Upper lobe of left lung (tissue), 6 donors: ENCODE data around the gene KIAA1958. TPM values are rescaled to one million over a fixed set of nuclear protein-coding genes. Genes with fewer than 3 reads are reported as not detected.

Source experiments
- ATAC-seq, 2 donors: fragments of 200-7000 bp; cut with Tn5 transposase; one replicate each; pipeline ENCODE4 v1.9.1; 2022; ENCODE audit warnings: mild to moderate bottlenecking in 2 of 2, moderate library complexity in 2 of 2; ENCODE audit not compliant: low FRiP score in 2 of 2
- DNase-seq, 2 donors: peaks; one replicate each; pipeline ENCODE4 v3.0.0-alpha.2; 2019 to 2020
- H3K27ac ChIP-seq, 4 donors: fragments of 200-600 bp; sonication (generic); one replicate each; pipeline ENCODE4 v1.5.1; 2016 to 2019
- H3K27me3 ChIP-seq, 4 donors: fragments of 200-600 bp; sonication (generic); one replicate each; pipeline ENCODE4 v1.5.1; 2017 to 2019
- H3K36me3 ChIP-seq, 4 donors: fragments of 200-600 bp; sonication (generic); one replicate each; pipeline ENCODE4 v1.5.1; 2016 to 2019
- H3K4me1 ChIP-seq, 4 donors: fragments of 200-600 bp; sonication (generic); one replicate each; pipeline ENCODE4 v1.5.1; 2018 to 2019
- H3K4me3 ChIP-seq, 4 donors: fragments of 200-600 bp; sonication (generic); one replicate each; pipeline ENCODE4 v1.5.1; 2017 to 2019; ENCODE audit warnings: mild to moderate bottlenecking in 2 of 4, moderate library complexity in 1 of 4
- H3K9me3 ChIP-seq, 4 donors: fragments of 200-600 bp; sonication (generic); one replicate each; pipeline ENCODE4 v1.5.1; 2018 to 2019
- CTCF ChIP-seq, 6 experiments: fragments of 450-650 bp in 4 of 6; fragments of 200-600 bp in 2 of 6; sonication (generic) in 2 of 6; IDR thresholded peaks; one replicate each; pipeline ENCODE4 v1.5.1; 2016 to 2019; ENCODE audit warnings: antibody characterized with exemption in 6 of 6
- EP300 ChIP-seq, 4 donors: sonication (generic); formaldehyde crosslinking; IDR thresholded peaks; one replicate each; pipeline ENCODE4 v1.5.1; 2017; ENCODE audit warnings: antibody characterized with exemption in 4 of 4, control low read depth in 2 of 4
- POLR2A ChIP-seq, 4 donors: fragments of 450-650 bp; IDR thresholded peaks; one replicate each; pipeline ENCODE4 v1.5.1; 2016 to 2017; ENCODE audit warnings: antibody characterized with exemption in 4 of 4, mild to moderate bottlenecking in 2 of 4
- POLR2AphosphoS5 ChIP-seq, 2 donors: sonication (generic); formaldehyde crosslinking; IDR thresholded peaks; one replicate each; pipeline ENCODE4 v1.5.1; 2017; ENCODE audit warnings: antibody characterized with exemption in 2 of 2
- WGBS, 2 donors: methylation state at CpG; one replicate each; pipeline ENCODE4 v1.1.5; 2017 to 2018; 5-methylcytosine and 5-hydroxymethylcytosine counted together
- total RNA-seq, 6 donors: library from RNA; depleted of rRNA in 4 of 6; stranded (reverse); fragments of >200 nt in 4 of 6; gene quantifications; one replicate each; pipeline versions ENCODE4 v1.1.0 to v1.2.1, GENCODE V29; 2016 to 2021
- donor health status: DM: no; HTN: no; CAD: no; lungs with moderate emphysema.
- donor health status: DM: no; HTN: yes; CAD: no; lungs with severe emphysema.

Gene KIAA1958
- total RNA-seq, 6 donors from 2014 or later = 9.2 to 21.1 (median 14.2) TPM

GRCh38 chr9:112516769-112517168 is 30.1 kb downstream of the KIAA1958 start:
- Histone ChIP-seq H3K27me3 (no peaks in the 10 kb centered on the region), H3K36me3 (no peaks in the 10 kb centered on the region), H3K9me3 (no peaks in the 10 kb centered on the region), H3K4me1 (no peaks in the 10 kb centered on the region), H3K27ac (no peak overlapping the region), H3K4me3 (no peak overlapping the region)
- DNase-seq (no peak), ATAC-seq (no peak)
- TF ChIP-seq POLR2AphosphoS5 (IDR thresholded peaks at IDR 0.05) (no peak), POLR2A (IDR thresholded peaks at IDR 0.05) (no peak), CTCF (IDR thresholded peaks at IDR 0.05) (no peak), EP300 (IDR thresholded peaks at IDR 0.05) (no peak)
- 88 to 100% methylated on average over 2 of the region's 2 CpGs for WGBS, 2 donors

- DNase-seq (no peak), ATAC-seq (no peak)
- 89 to 97% methylated on average over 1 of the region's 1 CpG for WGBS, 2 donors
- H3K27ac ChIP-seq = no peak overlapping the region
- H3K27me3 ChIP-seq = no peaks in the 10 kb centered on the region
- no peaks in the 10 kb centered on the region for H3K9me3 ChIP-seq
- no peak overlapping the region for H3K4me3 ChIP-seq
- H3K4me1 ChIP-seq = no peaks in the 10 kb centered on the region
- TF ChIP-seq POLR2AphosphoS5 (IDR thresholded peaks at IDR 0.05) (no peak), POLR2A (IDR thresholded peaks at IDR 0.05) (no peak), EP300 (IDR thresholded peaks at IDR 0.05) (no peak), CTCF (IDR thresholded peaks at IDR 0.05) (no peak)
- H3K36me3 ChIP-seq = no peaks in the 10 kb centered on the region
Observed at GRCh38 chr9:112520069-112520468, 33.4 kb downstream of the KIAA1958 start.

- TF ChIP-seq EP300 (IDR thresholded peaks at IDR 0.05) = no peak
Observed at GRCh38 chr9:112520656-112521055, 34.0 kb downstream of the KIAA1958 start.

GRCh38 chr9:112526973-112527372 is 40.3 kb downstream of the KIAA1958 start:
- no peaks in the 10 kb centered on the region for H3K36me3 ChIP-seq
- ATAC-seq (no peak), DNase-seq (no peak)
- H3K4me1 ChIP-seq = peaks cover 0 to under 1% (median 0%) of the 10 kb centered on the region in 4 donors
- TF ChIP-seq POLR2A (IDR thresholded peaks at IDR 0.05) = no peak
- no peak for TF ChIP-seq CTCF (IDR thresholded peaks at IDR 0.05)
- no peak for TF ChIP-seq EP300 (IDR thresholded peaks at IDR 0.05)
- no peak for TF ChIP-seq POLR2AphosphoS5 (IDR thresholded peaks at IDR 0.05)
- H3K27me3 ChIP-seq = no peaks in the 10 kb centered on the region
- no peak overlapping the region for H3K27ac ChIP-seq
- WGBS, 2 donors = 61 to 91% methylated on average over 1 of the region's 1 CpG
- no peak overlapping the region for H3K4me3 ChIP-seq
- no peaks in the 10 kb centered on the region for H3K9me3 ChIP-seq

More at GRCh38 chr9:112520656-112521055, 34.0 kb downstream of the KIAA1958 start:
- Histone ChIP-seq H3K4me1 (no peaks in the 10 kb centered on the region), H3K27me3 (no peaks in the 10 kb centered on the region), H3K27ac (no peak overlapping the region), H3K4me3 (no peak overlapping the region), H3K9me3 (no peaks in the 10 kb centered on the region), H3K36me3 (no peaks in the 10 kb centered on the region)
- DNase-seq = no peak
- WGBS, 2 donors = 57 to 58% methylated on average over 3 of the region's 3 CpGs
- no peak for ATAC-seq

DNA sequence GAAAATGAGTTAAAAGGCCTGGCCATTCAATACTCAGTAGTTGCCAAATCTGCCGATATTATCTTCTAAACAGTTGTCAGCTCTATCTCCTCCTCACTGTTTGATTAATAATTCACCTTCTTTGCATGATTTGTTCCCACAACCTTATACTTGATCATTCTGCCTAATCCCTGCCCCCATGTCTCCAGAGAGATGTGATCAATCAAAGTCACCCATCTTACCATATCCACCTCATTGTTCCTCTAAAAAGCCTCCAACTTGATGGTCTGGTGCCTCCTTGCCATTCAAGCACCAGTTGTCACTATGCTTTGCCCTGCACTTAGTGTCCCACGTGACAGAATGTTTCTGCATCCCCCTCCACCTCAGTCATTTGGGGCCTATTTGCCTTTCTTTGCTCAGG is 41.3 kb downstream of the KIAA1958 start:
- ATAC-seq (no peak), DNase-seq (no peak)
- Histone ChIP-seq H3K27ac (no peak overlapping the region), H3K27me3 (no peaks in the 10 kb centered on the region), H3K36me3 (no peaks in the 10 kb centered on the region), H3K9me3 (no peaks in the 10 kb centered on the region), H3K4me3 (no peak overlapping the region), H3K4me1 (peaks cover 0 to 8% (median 0%) of the 10 kb centered on the region in 4 donors)
- WGBS, 2 donors = 72 to 79% methylated on average over 2 of the region's 2 CpGs
- TF ChIP-seq EP300 (IDR thresholded peaks at IDR 0.05) = no peak
- no peak for TF ChIP-seq POLR2A (IDR thresholded peaks at IDR 0.05)
- no peak for TF ChIP-seq CTCF (IDR thresholded peaks at IDR 0.05)
- no peak for TF ChIP-seq POLR2AphosphoS5 (IDR thresholded peaks at IDR 0.05)
